Endodermal cell (in vitro differentiated cells): ENCODE results near the gene CHD6. TPM values are rescaled to one million over a fixed set of nuclear protein-coding genes. Genes with fewer than 3 reads are reported as not detected.
A peak's percentile ranks its signal among the peaks of the same experiment; 100 is the strongest.

Experiments used
- DNase-seq: peaks from one replicate; pipeline ENCODE4 v3.0.0-alpha.2; 2017
- H3K27ac ChIP-seq: 2 replicates; pipeline ENCODE4 v1.5.1; 2013; ENCODE audit warnings: mild to moderate bottlenecking, low read depth, low read length, moderate library complexity
- H3K27me3 ChIP-seq: 2 replicates; pipeline ENCODE4 v1.6.1; 2013; ENCODE audit warnings: mild to moderate bottlenecking, low read length, moderate library complexity; ENCODE audit not compliant: insufficient read depth, control insufficient read depth, poor library complexity, severe bottlenecking
- H3K36me3 ChIP-seq: 2 replicates; pipeline ENCODE4 v1.7.0; 2013; ENCODE audit warnings: mild to moderate bottlenecking, low read length, moderate library complexity; ENCODE audit not compliant: control insufficient read depth, insufficient read depth
- H3K4me1 ChIP-seq: one replicate; pipeline ENCODE4 v1.7.0; 2013; ENCODE audit warnings: low read length; ENCODE audit not compliant: control insufficient read depth, insufficient read depth
- H3K4me3 ChIP-seq: 2 replicates; pipeline ENCODE4 v1.5.1; 2013; ENCODE audit warnings: mild to moderate bottlenecking, low read length, moderate library complexity
- H3K9ac ChIP-seq: 2 replicates; pipeline ENCODE4 v1.6.1; 2013; ENCODE audit warnings: mild to moderate bottlenecking, low read length, moderate library complexity; ENCODE audit not compliant: poor library complexity, severe bottlenecking; ENCODE audit errors: extremely low read depth
- H3K9me3 ChIP-seq: 2 replicates; pipeline ENCODE4 v1.6.1; 2013; ENCODE audit warnings: mild to moderate bottlenecking, low read length, moderate library complexity; ENCODE audit not compliant: control insufficient read depth
- H3K27ac Mint-ChIP-seq: 2 replicates; pipeline ENCODE4 v1.8.0; 2020; ENCODE audit warnings: mixed read lengths
- H3K27me3 Mint-ChIP-seq: 2 replicates; pipeline ENCODE4 v1.8.0; 2021; ENCODE audit warnings: mild to moderate bottlenecking, mixed read lengths; ENCODE audit not compliant: insufficient read depth
- H3K36me3 Mint-ChIP-seq: 2 replicates; pipeline ENCODE4 v1.8.0; 2020; ENCODE audit warnings: low read depth, mixed read lengths
- H3K4me1 Mint-ChIP-seq: 2 replicates; pipeline ENCODE4 v1.8.0; 2020; ENCODE audit warnings: mixed read lengths
- H3K4me3 Mint-ChIP-seq: 2 replicates; pipeline ENCODE4 v1.8.0; 2020; ENCODE audit warnings: mild to moderate bottlenecking, moderate library complexity, mixed read lengths
- H3K9me3 Mint-ChIP-seq: 2 replicates; pipeline ENCODE4 v1.8.0; 2020; ENCODE audit warnings: mild to moderate bottlenecking, mixed read lengths
- CTCF ChIP-seq: fragments of 200-600 bp; sonication (generic); conservative IDR thresholded peaks from 2 replicates; pipeline ENCODE4 v1.5.0; 2021; ENCODE audit warnings: antibody characterized with exemption, mild to moderate bottlenecking
- WGBS, 2 experiments: methylation state at CpG; one replicate each; pipeline versions ENCODE4 v1.1.5 to v1.1.7; 2013; ENCODE audit warnings: missing lambda C conversion rate in 2 of 2, mixed read lengths in 1 of 2; ENCODE audit not compliant: insufficient coverage in 1 of 2, insufficient read length in 1 of 2; 5-methylcytosine and 5-hydroxymethylcytosine counted together
- total RNA-seq, 2 donors: library from RNA; stranded (reverse); fragmentation: NEBNext Ultra II Directional in 1 of 2; extraction: Animal tissue kit (Norgen Biotek cat#: 25700) in 1 of 2; gene quantifications; 2 replicates in 1 of 2; 3 replicates in 1 of 2; pipeline ENCODE4 v1.2.1, GENCODE V29; 2021

CHD6 gene
- total RNA-seq, 2 donors from 2014 or later = 82.5 to 107 TPM

- TF ChIP-seq CTCF = peak; percentile 22
- no peak for DNase-seq
- Histone ChIP-seq H3K27me3 (no peaks in the 10 kb centered on the region), H3K4me1 (no peaks in the 10 kb centered on the region), H3K36me3 (peaks cover 10% of the 10 kb centered on the region), H3K9ac (no peak overlapping the region), H3K9me3 (no peaks in the 10 kb centered on the region), H3K27ac (no peak overlapping the region), H3K4me3 (no peak overlapping the region)
- Mint-ChIP-seq H3K9me3 (no peaks in the 10 kb centered on the region), H3K27me3 (no peaks in the 10 kb centered on the region), H3K4me1 (peaks cover 20% of the 10 kb centered on the region), H3K4me3 (no peak overlapping the region), H3K27ac (no peak overlapping the region), H3K36me3 (peaks cover 6% of the 10 kb centered on the region)
- 96 to 100% methylated on average over 3 of the region's 3 CpGs for WGBS, 2 experiments
Observed at GRCh38 chr20:41566896-41567527, 51.2 kb downstream of the CHD6 start.

- H3K36me3 ChIP-seq = peaks cover 21% of the 10 kb centered on the region
- no peak overlapping the region for H3K4me3 ChIP-seq
- no peak for TF ChIP-seq CTCF
- H3K9me3 ChIP-seq = peaks cover 2% of the 10 kb centered on the region
- no peaks in the 10 kb centered on the region for H3K9me3 Mint-ChIP-seq
- no peak overlapping the region for H3K9ac ChIP-seq
- H3K4me1 Mint-ChIP-seq = peaks cover 29% of the 10 kb centered on the region
- H3K27ac ChIP-seq = no peak overlapping the region
- peaks cover 8% of the 10 kb centered on the region for H3K36me3 Mint-ChIP-seq
- peaks cover 2% of the 10 kb centered on the region for H3K4me1 ChIP-seq
- WGBS, 2 experiments = 97% methylated on average over 1 of the region's 1 CpG; no CpG with 5 or more reads in 1 of the 2 experiments
- no peak overlapping the region for H3K27ac Mint-ChIP-seq
- no peak for DNase-seq
- H3K27me3 ChIP-seq = no peaks in the 10 kb centered on the region
- no peaks in the 10 kb centered on the region for H3K27me3 Mint-ChIP-seq
- H3K4me3 Mint-ChIP-seq = no peak overlapping the region
Observed at GRCh38 chr20:41563087-41563486, 55.1 kb downstream of the CHD6 start.

- 67% methylated on average over 1 of the region's 1 CpG; no CpG with 5 or more reads in 1 of the 2 experiments for WGBS, 2 experiments
- Histone ChIP-seq H3K27me3 (no peaks in the 10 kb centered on the region), H3K9me3 (peaks cover 22% of the 10 kb centered on the region), H3K4me3 (no peak overlapping the region), H3K9ac (no peak overlapping the region), H3K36me3 (peaks cover 21% of the 10 kb centered on the region), H3K4me1 (peaks cover 2% of the 10 kb centered on the region), H3K27ac (no peak overlapping the region)
- TF ChIP-seq CTCF = no peak
- H3K36me3 Mint-ChIP-seq = peaks cover 22% of the 10 kb centered on the region
- H3K9me3 Mint-ChIP-seq = peaks cover 12% of the 10 kb centered on the region
- no peaks in the 10 kb centered on the region for H3K27me3 Mint-ChIP-seq
- H3K4me1 Mint-ChIP-seq = peaks cover 28% of the 10 kb centered on the region
- H3K27ac Mint-ChIP-seq = no peak overlapping the region
- H3K4me3 Mint-ChIP-seq = no peak overlapping the region
- DNase-seq = no peak
Observed at GRCh38 chr20:41560970-41561369, 57.2 kb downstream of the CHD6 start.
